OCI-LY3 (cell line): Measurements from ENCODE around the gene AATK.

ENCODE experiments used
- EZH2phosphoT487 ChIP-seq: fragments of 200-600 bp; shearing (Covaris generic); IDR thresholded peaks from 2 replicates; pipeline ENCODE4 v1.6.1; 2018; ENCODE audit warnings: antibody characterized with exemption, mixed run types, low read depth
- TF ChIP-seq, protein P1 (sequence below): fragments of 200-600, 300-600 bp; sonication (generic); IDR thresholded peaks from 2 replicates; pipeline ENCODE4 v1.5.1; 2014; ENCODE audit warnings: antibody characterized with exemption, low read length, low read depth

DNA sequence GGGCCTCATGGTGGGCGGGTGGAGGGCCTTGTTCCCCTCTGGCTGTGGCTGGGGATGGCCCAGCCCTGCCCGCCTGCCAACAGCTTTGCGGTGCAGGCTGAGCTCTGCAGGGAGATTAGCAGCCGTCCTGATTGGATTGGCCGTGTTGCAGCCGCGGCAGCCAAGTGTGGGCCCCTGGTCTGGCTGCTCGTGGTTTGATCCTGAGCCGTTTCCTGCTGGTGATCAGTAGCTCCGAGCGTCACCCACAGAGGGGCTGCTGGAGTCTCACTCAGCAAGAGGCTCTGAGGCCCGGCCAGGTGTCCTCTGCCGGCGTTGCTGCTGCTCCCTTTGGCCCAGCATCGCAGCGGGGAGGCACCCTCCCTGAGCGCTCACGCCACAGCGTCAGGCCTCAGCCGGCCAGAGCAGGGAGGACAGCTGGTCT is 98.6 kb downstream of the AATK start:
- TF ChIP-seq, protein P1, sequence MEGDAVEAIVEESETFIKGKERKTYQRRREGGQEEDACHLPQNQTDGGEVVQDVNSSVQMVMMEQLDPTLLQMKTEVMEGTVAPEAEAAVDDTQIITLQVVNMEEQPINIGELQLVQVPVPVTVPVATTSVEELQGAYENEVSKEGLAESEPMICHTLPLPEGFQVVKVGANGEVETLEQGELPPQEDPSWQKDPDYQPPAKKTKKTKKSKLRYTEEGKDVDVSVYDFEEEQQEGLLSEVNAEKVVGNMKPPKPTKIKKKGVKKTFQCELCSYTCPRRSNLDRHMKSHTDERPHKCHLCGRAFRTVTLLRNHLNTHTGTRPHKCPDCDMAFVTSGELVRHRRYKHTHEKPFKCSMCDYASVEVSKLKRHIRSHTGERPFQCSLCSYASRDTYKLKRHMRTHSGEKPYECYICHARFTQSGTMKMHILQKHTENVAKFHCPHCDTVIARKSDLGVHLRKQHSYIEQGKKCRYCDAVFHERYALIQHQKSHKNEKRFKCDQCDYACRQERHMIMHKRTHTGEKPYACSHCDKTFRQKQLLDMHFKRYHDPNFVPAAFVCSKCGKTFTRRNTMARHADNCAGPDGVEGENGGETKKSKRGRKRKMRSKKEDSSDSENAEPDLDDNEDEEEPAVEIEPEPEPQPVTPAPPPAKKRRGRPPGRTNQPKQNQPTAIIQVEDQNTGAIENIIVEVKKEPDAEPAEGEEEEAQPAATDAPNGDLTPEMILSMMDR, result no peak
- TF ChIP-seq EZH2phosphoT487, result no peak
